H1 (cell line): ENCODE results near the gene CMIP. TPM values are rescaled to one million over a fixed set of nuclear protein-coding genes. Genes with fewer than 3 reads are reported as not detected.

ENCODE experiments used
- HDAC6 ChIP-seq: IDR thresholded peaks from one replicate; pipeline ENCODE4 v1.7.1; 2012; ENCODE audit warnings: low read depth, mild to moderate bottlenecking, inconsistent platforms, low read length, moderate library complexity
- SRF ChIP-seq: IDR thresholded peaks from 2 replicates; pipeline ENCODE4 v1.6.1; 2011; ENCODE audit warnings: mild to moderate bottlenecking, low read depth, low read length, moderate library complexity
- polyA plus RNA-seq, 7 experiments: library from polyadenylated mRNA; depleted of rRNA in 3 of 7; stranded (reverse) in 5 of 7; unstranded in 2 of 7; fragments of >200 nt in 5 of 7; fragments of 200-250 nt in 2 of 7; gene quantifications; 1 replicate in 5 of 7; 2 replicates in 1 of 7; 4 replicates in 1 of 7; pipeline versions ENCODE4 v1.2.1 to v1.2.3, GENCODE V29; 2011 to 2013; ENCODE audit warnings: missing spikeins in 2 of 7, mixed read lengths in 2 of 7
- total RNA-seq: library from RNA; stranded (reverse); fragmentation: NEBNext Ultra II Directional; extraction: Animal tissue kit (Norgen Biotek cat#: 25700); gene quantifications from 2 replicates; pipeline ENCODE4 v1.2.1, GENCODE V29; 2021

The CMIP gene
- total and polyA plus RNA-seq, 2 of the 8 experiments (the other 6 are each of a cell fraction or from before 2014, with no cell fraction given), result 7.9 to 53.2 TPM

DNA sequence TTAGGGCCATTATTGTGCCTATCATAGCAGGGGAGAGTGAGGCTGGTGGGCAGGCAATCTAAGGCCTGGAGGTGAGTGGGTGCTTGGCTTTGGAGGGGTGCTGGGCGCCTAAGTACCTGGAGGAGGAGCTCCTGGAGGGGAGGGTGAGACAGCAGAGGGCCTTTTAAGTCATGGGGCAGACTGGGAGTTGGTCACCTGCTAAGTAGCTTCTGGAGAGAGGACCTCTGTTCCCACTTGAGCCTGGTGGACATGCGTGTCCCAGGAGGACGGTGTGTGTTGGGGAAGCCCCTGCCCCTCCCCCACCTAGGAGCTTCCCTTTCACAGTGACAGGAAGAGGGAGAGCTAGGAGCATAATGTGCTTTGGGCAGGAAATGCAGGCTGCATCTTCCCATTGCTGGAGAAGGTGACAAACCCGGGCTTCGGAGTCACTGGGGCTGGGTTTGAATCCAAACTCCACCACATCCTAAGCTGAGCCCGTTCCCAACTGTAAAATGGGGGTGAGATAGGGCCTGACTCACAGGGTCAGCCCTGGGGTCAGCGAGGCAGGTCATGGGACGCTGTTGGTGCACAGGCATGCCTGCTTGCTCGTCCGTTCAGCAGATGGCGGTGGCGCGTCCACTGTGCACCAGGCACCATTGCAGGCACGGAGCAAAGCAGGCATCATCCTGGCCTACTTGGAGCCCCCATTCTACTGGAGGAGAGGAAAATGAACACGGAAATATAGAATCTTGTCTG lies 37.9 kb downstream of the CMIP start (continued):
- TF ChIP-seq HDAC6, result no peak
- TF ChIP-seq SRF, result no peak
